H9 (cell line): ENCODE measurements around the gene NPAS3. TPM values are rescaled to one million over a fixed set of nuclear protein-coding genes. Genes with fewer than 3 reads are reported as not detected.

Source experiments
- DNase-seq: peaks from one replicate; pipeline ENCODE4 v3.0.0-alpha.2; 2017
- H2AFZ ChIP-seq: one replicate; pipeline ENCODE4 v1.6.1; 2013; ENCODE audit warnings: mild to moderate bottlenecking, low read length, control low read depth, moderate library complexity
- H2AK5ac ChIP-seq: 2 replicates; pipeline ENCODE4 v1.6.1; 2013; ENCODE audit warnings: low read length, control low read depth, mixed read lengths; ENCODE audit not compliant: insufficient read length
- H2BK120ac ChIP-seq: one replicate; pipeline ENCODE4 v1.6.1; 2013; ENCODE audit warnings: low read depth, mild to moderate bottlenecking, low read length, control low read depth, inconsistent platforms; ENCODE audit not compliant: poor library complexity, severe bottlenecking
- H2BK12ac ChIP-seq: 2 replicates; pipeline ENCODE4 v1.6.1; 2013; ENCODE audit warnings: low read length, control low read depth, mixed read lengths, low read depth; ENCODE audit not compliant: insufficient read length
- H2BK15ac ChIP-seq: 2 replicates; pipeline ENCODE4 v1.6.1; 2013; ENCODE audit warnings: low read depth, low read length, control low read depth
- H2BK20ac ChIP-seq: one replicate; pipeline ENCODE4 v1.6.1; 2013; ENCODE audit warnings: low read depth, mild to moderate bottlenecking, low read length, control low read depth, inconsistent platforms; ENCODE audit not compliant: poor library complexity, severe bottlenecking
- H2BK5ac ChIP-seq: 2 replicates; pipeline ENCODE4 v1.6.1; 2013; ENCODE audit warnings: low read length, control low read depth, mixed read lengths; ENCODE audit not compliant: insufficient read length
- H3K14ac ChIP-seq: 2 replicates; pipeline ENCODE4 v1.6.1; 2013; ENCODE audit warnings: low read length, control low read depth; ENCODE audit not compliant: insufficient read depth
- H3K18ac ChIP-seq: 2 replicates; pipeline ENCODE4 v1.6.1; 2013; ENCODE audit warnings: low read depth, mild to moderate bottlenecking, mixed read lengths, low read length, control low read depth; ENCODE audit not compliant: insufficient read length
- H3K23ac ChIP-seq: 2 replicates; pipeline ENCODE4 v1.6.1; 2013; ENCODE audit warnings: low read length, control low read depth, mixed read lengths, low read depth; ENCODE audit not compliant: insufficient read length
- H3K23me2 ChIP-seq: 2 replicates; pipeline ENCODE4 v1.6.1; 2013; ENCODE audit warnings: low read depth, mild to moderate bottlenecking, mixed read lengths, low read length, control low read depth; ENCODE audit not compliant: insufficient read length, poor library complexity, severe bottlenecking
- H3K27ac ChIP-seq: 2 replicates; pipeline ENCODE4 v1.5.1; 2013; ENCODE audit warnings: low read length, control low read depth, mixed read lengths, low read depth; ENCODE audit not compliant: insufficient read length
- H3K27me3 ChIP-seq: 2 replicates; pipeline ENCODE4 v1.6.1; 2013; ENCODE audit warnings: low read length, control low read depth, inconsistent platforms; ENCODE audit not compliant: insufficient read depth
- H3K4ac ChIP-seq: 2 replicates; pipeline ENCODE4 v1.6.1; 2013; ENCODE audit warnings: low read depth, mild to moderate bottlenecking, control low read depth, inconsistent platforms, low read length, moderate library complexity
- H3K4me1 ChIP-seq: 2 replicates; pipeline ENCODE4 v1.6.1; 2013; ENCODE audit warnings: low read length, control low read depth, inconsistent platforms; ENCODE audit not compliant: insufficient read depth
- H3K4me2 ChIP-seq: 2 replicates; pipeline ENCODE4 v1.6.1; 2013; ENCODE audit warnings: low read length, control low read depth, mixed read lengths; ENCODE audit not compliant: insufficient read length, insufficient read depth
- H3K56ac ChIP-seq: 2 replicates; pipeline ENCODE4 v1.6.1; 2013; ENCODE audit warnings: low read depth, mild to moderate bottlenecking, mixed read lengths, low read length, control low read depth; ENCODE audit not compliant: insufficient read length
- H3K79me1 ChIP-seq: 2 replicates; pipeline ENCODE4 v1.6.1; 2013; ENCODE audit warnings: low read depth, mild to moderate bottlenecking, moderate library complexity, low read length, control low read depth, inconsistent platforms; ENCODE audit not compliant: insufficient read depth, poor library complexity, severe bottlenecking
- H3K79me2 ChIP-seq: 2 replicates; pipeline ENCODE4 v1.6.1; 2013; ENCODE audit warnings: low read length, control low read depth, inconsistent platforms; ENCODE audit not compliant: insufficient read depth
- H3K9ac ChIP-seq: 2 replicates; pipeline ENCODE4 v1.6.1; 2013; ENCODE audit warnings: low read length, control low read depth, mixed read lengths; ENCODE audit not compliant: insufficient read length; ENCODE audit errors: extremely low read depth
- H3K9me3 ChIP-seq: one replicate; pipeline ENCODE4 v1.6.1; 2013; ENCODE audit warnings: low read depth, low read length, inconsistent platforms; ENCODE audit not compliant: control insufficient read depth
- H3T11ph ChIP-seq: one replicate; pipeline ENCODE4 v1.6.1; 2013; ENCODE audit warnings: mild to moderate bottlenecking, low read length, control low read depth, inconsistent platforms
- H4K20me1 ChIP-seq: one replicate; pipeline ENCODE4 v1.6.1; 2013; ENCODE audit not compliant: control insufficient read depth, insufficient read length, insufficient read depth
- H4K5ac ChIP-seq: 2 replicates; pipeline ENCODE4 v1.6.1; 2013; ENCODE audit warnings: low read depth, mild to moderate bottlenecking, mixed read lengths, low read length, control low read depth; ENCODE audit not compliant: insufficient read length
- H4K8ac ChIP-seq: replicated peaks from 2 replicates; pipeline ENCODE4 v1.6.1; 2013; ENCODE audit warnings: low read length, control low read depth, mixed read lengths, low read depth; ENCODE audit not compliant: insufficient read length
- H4K91ac ChIP-seq: 2 replicates; pipeline ENCODE4 v1.6.1; 2013; ENCODE audit warnings: low read depth, mild to moderate bottlenecking, moderate library complexity, mixed read lengths, low read length, control low read depth; ENCODE audit not compliant: insufficient read length
- H3K27ac Mint-ChIP-seq, 3 experiments: 2 replicates in 2 of 3; 3 replicates in 1 of 3; pipeline ENCODE4 v1.8.0; 2020 to 2021; ENCODE audit warnings: mixed read lengths in 3 of 3, mild to moderate bottlenecking in 1 of 3, moderate library complexity in 1 of 3
- H3K27me3 Mint-ChIP-seq: 2 replicates; pipeline ENCODE4 v1.8.0; 2021; ENCODE audit warnings: low read depth, mild to moderate bottlenecking, moderate library complexity, mixed read lengths
- H3K36me3 Mint-ChIP-seq, 3 experiments: 2 replicates in 2 of 3; 3 replicates in 1 of 3; pipeline ENCODE4 v1.8.0; 2020 to 2021; ENCODE audit warnings: low read depth in 3 of 3, mixed read lengths in 3 of 3; ENCODE audit not compliant: insufficient read depth in 1 of 3
- H3K4me1 Mint-ChIP-seq, 2 experiments: 2 replicates each; pipeline ENCODE4 v1.8.0; 2020; ENCODE audit warnings: mixed read lengths in 2 of 2
- H3K4me3 Mint-ChIP-seq, 2 experiments: 2 replicates in 1 of 2; 3 replicates in 1 of 2; pipeline ENCODE4 v1.8.0; 2020 to 2021; ENCODE audit warnings: mild to moderate bottlenecking in 2 of 2, mixed read lengths in 2 of 2, moderate library complexity in 1 of 2
- H3K9me3 Mint-ChIP-seq, 2 experiments: 2 replicates in 1 of 2; 3 replicates in 1 of 2; pipeline ENCODE4 v1.8.0; 2020; ENCODE audit warnings: mild to moderate bottlenecking in 2 of 2, mixed read lengths in 2 of 2, moderate library complexity in 1 of 2
- CTCF ChIP-seq: fragments of 200-600 bp; sonication (generic); conservative IDR thresholded peaks from 3 replicates; pipeline ENCODE4 v1.8.0; 2021; ENCODE audit warnings: antibody characterized with exemption, mild to moderate bottlenecking
- WGBS: extraction: QIAGEN DNeasy Blood & Tissue Kit; methylation state at CpG from one replicate; pipeline ENCODE4 v1.1.7; 2013; ENCODE audit warnings: missing lambda C conversion rate, low lambda C conversion rate, mixed read lengths; ENCODE audit not compliant: insufficient read length; ENCODE audit errors: extremely low coverage; 5-methylcytosine and 5-hydroxymethylcytosine counted together
- total RNA-seq: library from RNA; stranded (reverse); gene quantifications from 2 replicates; pipeline ENCODE4 v1.2.1, GENCODE V29; 2021

NPAS3 gene
- total RNA-seq, 1 experiment from 2014 or later, result 0.17 TPM

GRCh38 chr14:33786091-33786825 is 847.6 kb downstream of the NPAS3 start:
- Histone ChIP-seq H3T11ph (no peak overlapping the region), H3K4me1 (no peaks in the 10 kb centered on the region), H3K27me3 (no peaks in the 10 kb centered on the region), H2AK5ac (no peak overlapping the region), H2BK15ac (no peak overlapping the region), H3K79me2 (no peaks in the 10 kb centered on the region), H3K18ac (no peak overlapping the region), H4K20me1 (no peaks in the 10 kb centered on the region), H2BK5ac (no peak overlapping the region), H2BK20ac (no peak overlapping the region), H3K23ac (no peak overlapping the region), H3K56ac (no peak overlapping the region), H2BK120ac (no peak overlapping the region), H3K14ac (no peak overlapping the region), H4K5ac (no peak overlapping the region), H3K79me1 (no peaks in the 10 kb centered on the region), H3K9me3 (no peaks in the 10 kb centered on the region), H3K4me2 (no peak overlapping the region), H3K23me2 (no peaks in the 10 kb centered on the region), H4K91ac (no peak overlapping the region), H4K8ac (no peak overlapping the region), H2AFZ (no peak overlapping the region), H3K9ac (no peak overlapping the region), H3K27ac (no peak overlapping the region), H2BK12ac (no peak overlapping the region), H3K4ac (no peak overlapping the region)
- WGBS, result no CpG with 5 or more reads among the region's 4 CpGs
- peaks cover 22 to 27% of the 10 kb centered on the region in 2 experiments for H3K4me1 Mint-ChIP-seq
- no peak overlapping the region for H3K4me3 Mint-ChIP-seq
- no peak for TF ChIP-seq CTCF
- H3K27me3 Mint-ChIP-seq, result no peaks in the 10 kb centered on the region
- H3K36me3 Mint-ChIP-seq, result no peaks in the 10 kb centered on the region; a peak in 1 of 7 replicates
- H3K27ac Mint-ChIP-seq, result no peak overlapping the region
- no peak for DNase-seq
- H3K9me3 Mint-ChIP-seq, result no peaks in the 10 kb centered on the region
